ENCODE data around the gene ITGA6.

GRCh38 chr2:172409042-172409441 lies 18.3 kb upstream of the ITGA6 start:
- no peak for TF ChIP-seq POLR2AphosphoS5 (IDR thresholded peaks at IDR 0.05)
- no peak for TF ChIP-seq EP300 (IDR thresholded peaks at IDR 0.05)
